ENCODE data around the gene CYP26A1.

CYP26A1 gene

GRCh38 chr10:93080350-93081046 lies 6.8 kb downstream of the CYP26A1 start:
- Histone ChIP-seq H3K4me3 (replicated peaks; ENCODE audit: low read depth, low read length) (no peak overlapping the region), H3K27me3 (replicated peaks; ENCODE audit: control insufficient read depth, insufficient read depth, low read length) (peaks cover 2% of the 10 kb centered on the region; the same call in 1 of the 2 replicates), H3K36me3 (ENCODE audit: control insufficient read depth, insufficient read depth, low read length) (no peaks in the 10 kb centered on the region)
- TF ChIP-seq, protein P1, sequence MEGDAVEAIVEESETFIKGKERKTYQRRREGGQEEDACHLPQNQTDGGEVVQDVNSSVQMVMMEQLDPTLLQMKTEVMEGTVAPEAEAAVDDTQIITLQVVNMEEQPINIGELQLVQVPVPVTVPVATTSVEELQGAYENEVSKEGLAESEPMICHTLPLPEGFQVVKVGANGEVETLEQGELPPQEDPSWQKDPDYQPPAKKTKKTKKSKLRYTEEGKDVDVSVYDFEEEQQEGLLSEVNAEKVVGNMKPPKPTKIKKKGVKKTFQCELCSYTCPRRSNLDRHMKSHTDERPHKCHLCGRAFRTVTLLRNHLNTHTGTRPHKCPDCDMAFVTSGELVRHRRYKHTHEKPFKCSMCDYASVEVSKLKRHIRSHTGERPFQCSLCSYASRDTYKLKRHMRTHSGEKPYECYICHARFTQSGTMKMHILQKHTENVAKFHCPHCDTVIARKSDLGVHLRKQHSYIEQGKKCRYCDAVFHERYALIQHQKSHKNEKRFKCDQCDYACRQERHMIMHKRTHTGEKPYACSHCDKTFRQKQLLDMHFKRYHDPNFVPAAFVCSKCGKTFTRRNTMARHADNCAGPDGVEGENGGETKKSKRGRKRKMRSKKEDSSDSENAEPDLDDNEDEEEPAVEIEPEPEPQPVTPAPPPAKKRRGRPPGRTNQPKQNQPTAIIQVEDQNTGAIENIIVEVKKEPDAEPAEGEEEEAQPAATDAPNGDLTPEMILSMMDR (IDR thresholded peaks at IDR 0.05; ENCODE audit: insufficient read depth, low read length, poor library complexity, severe bottlenecking): peak; percentile 82
- no peak for DNase-seq (ENCODE audit: extremely low read depth, insufficient read length)

GRCh38 chr10:93081318-93081717 lies 7.6 kb downstream of the CYP26A1 start:
- H3K27me3 ChIP-seq (replicated peaks; ENCODE audit: control insufficient read depth, insufficient read depth, low read length): peaks cover 2% of the 10 kb centered on the region; the same call in 1 of the 2 replicates
- no peak for DNase-seq (ENCODE audit: extremely low read depth, insufficient read length)
- no peaks in the 10 kb centered on the region for H3K36me3 ChIP-seq (ENCODE audit: control insufficient read depth, insufficient read depth, low read length)
- no peak overlapping the region for H3K4me3 ChIP-seq (replicated peaks; ENCODE audit: low read depth, low read length)
- TF ChIP-seq, protein P1 (IDR thresholded peaks at IDR 0.05; ENCODE audit: insufficient read depth, low read length, poor library complexity, severe bottlenecking): no peak

DNA sequence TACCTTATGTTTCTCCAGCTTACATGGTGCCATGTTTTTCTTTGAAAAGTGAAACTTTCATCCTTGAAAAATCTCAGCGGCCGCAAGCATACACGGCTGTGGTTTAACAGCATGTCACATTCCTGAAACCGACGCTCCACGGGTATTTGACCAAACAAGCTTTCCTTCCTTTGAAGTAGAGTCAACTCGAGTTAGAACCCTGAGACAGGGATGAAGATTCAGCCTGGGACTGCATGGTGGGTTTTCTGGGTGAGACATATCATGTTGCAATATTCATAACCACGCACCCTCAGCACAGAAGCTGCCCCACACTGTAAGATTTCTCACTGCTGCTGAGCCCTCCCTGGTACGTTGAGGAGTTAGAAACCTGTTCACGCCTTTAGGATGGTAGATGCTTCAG lies 8.1 kb downstream of the CYP26A1 start:
- peaks cover 2% of the 10 kb centered on the region; the same call in 1 of the 2 replicates for H3K27me3 ChIP-seq (replicated peaks; ENCODE audit: control insufficient read depth, insufficient read depth, low read length)
- TF ChIP-seq, protein P1 (IDR thresholded peaks at IDR 0.05; ENCODE audit: insufficient read depth, low read length, poor library complexity, severe bottlenecking): no peak
- H3K4me3 ChIP-seq (replicated peaks; ENCODE audit: low read depth, low read length): no peak overlapping the region
- no peak for DNase-seq (ENCODE audit: extremely low read depth, insufficient read length)
- no peaks in the 10 kb centered on the region for H3K36me3 ChIP-seq (ENCODE audit: control insufficient read depth, insufficient read depth, low read length)

DNA sequence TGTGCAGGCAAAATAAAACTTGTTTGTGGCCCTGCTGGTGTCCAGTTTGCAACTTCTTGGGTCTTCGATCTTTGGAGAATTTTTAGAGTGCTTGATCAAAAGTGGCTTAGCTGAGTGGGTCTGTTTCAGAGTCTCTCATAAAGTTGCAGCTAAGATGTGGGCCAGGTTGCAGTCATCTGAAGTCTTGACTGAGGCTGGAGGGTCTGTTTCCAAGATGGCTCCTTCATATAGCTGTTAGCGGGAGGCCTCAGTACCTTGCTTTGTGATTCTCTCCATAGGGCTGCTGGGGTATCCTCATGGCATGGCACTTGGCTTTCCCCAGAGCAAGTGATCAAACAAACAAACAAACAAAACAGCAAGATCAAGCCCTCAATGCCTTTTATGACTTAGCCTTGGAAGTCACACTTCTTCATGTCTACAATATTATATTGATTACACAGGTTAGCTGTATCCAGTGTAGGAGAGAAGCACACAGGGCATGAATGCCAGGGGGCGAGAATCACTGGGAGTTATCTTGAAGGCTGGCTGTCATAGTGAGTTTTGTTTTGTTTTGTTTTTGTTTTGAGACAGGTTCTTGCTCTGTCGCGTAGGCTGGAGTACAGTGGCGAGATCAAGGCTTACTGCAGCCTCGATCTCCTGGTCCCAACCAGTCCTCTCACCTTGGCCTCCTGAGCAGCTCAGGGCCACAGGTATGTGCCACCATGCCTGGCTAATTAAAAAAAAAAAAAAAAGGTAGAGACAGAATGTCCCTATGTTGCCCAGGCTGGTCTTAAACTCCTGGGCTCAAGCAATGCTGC lies 10.2 kb downstream of the CYP26A1 start:
- TF ChIP-seq, protein P1 (IDR thresholded peaks at IDR 0.05; ENCODE audit: insufficient read depth, low read length, poor library complexity, severe bottlenecking): no peak
- Histone ChIP-seq H3K4me3 (replicated peaks; ENCODE audit: low read depth, low read length) (no peak overlapping the region), H3K27me3 (replicated peaks; ENCODE audit: control insufficient read depth, insufficient read depth, low read length) (peaks cover 2% of the 10 kb centered on the region; the same call in 1 of the 2 replicates), H3K36me3 (ENCODE audit: control insufficient read depth, insufficient read depth, low read length) (no peaks in the 10 kb centered on the region)
- DNase-seq (ENCODE audit: extremely low read depth, insufficient read length): no peak

GRCh38 chr10:93085272-93085859 lies 11.7 kb downstream of the CYP26A1 start:
- Histone ChIP-seq H3K36me3 (ENCODE audit: control insufficient read depth, insufficient read depth, low read length) (no peaks in the 10 kb centered on the region), H3K27me3 (replicated peaks; ENCODE audit: control insufficient read depth, insufficient read depth, low read length) (no peaks in the 10 kb centered on the region; the same call in none of the 2 replicates), H3K4me3 (replicated peaks; ENCODE audit: low read depth, low read length) (no peak overlapping the region)
- TF ChIP-seq, protein P1 (IDR thresholded peaks at IDR 0.05; ENCODE audit: insufficient read depth, low read length, poor library complexity, severe bottlenecking): no peak
- no peak for DNase-seq (ENCODE audit: extremely low read depth, insufficient read length)

All from GM06990 (cell line).